KOPT-K1 (cell line): ENCODE results near the gene C10orf105.

Source experiments
- H3K27ac ChIP-seq: fragments of 200-600 bp; sonication (generic); 2 replicates; pipeline ENCODE4 v1.5.1; 2016; ENCODE audit warnings: antibody characterized with exemption, mild to moderate bottlenecking, low read depth, low read length; ENCODE audit not compliant: poor library complexity, severe bottlenecking
- H3K36me3 ChIP-seq: fragments of 200-600 bp; sonication (generic); 2 replicates; pipeline ENCODE4 v1.5.1; 2017; ENCODE audit warnings: antibody characterized with exemption, mild to moderate bottlenecking, low read length, moderate library complexity; ENCODE audit not compliant: insufficient read depth
- H3K9me3 ChIP-seq: fragments of 200-600 bp; sonication (generic); 2 replicates; pipeline ENCODE4 v1.5.1; 2017; ENCODE audit warnings: antibody characterized with exemption, low read length, mild to moderate bottlenecking; ENCODE audit not compliant: insufficient read depth, poor library complexity, severe bottlenecking

Gene C10orf105

DNA sequence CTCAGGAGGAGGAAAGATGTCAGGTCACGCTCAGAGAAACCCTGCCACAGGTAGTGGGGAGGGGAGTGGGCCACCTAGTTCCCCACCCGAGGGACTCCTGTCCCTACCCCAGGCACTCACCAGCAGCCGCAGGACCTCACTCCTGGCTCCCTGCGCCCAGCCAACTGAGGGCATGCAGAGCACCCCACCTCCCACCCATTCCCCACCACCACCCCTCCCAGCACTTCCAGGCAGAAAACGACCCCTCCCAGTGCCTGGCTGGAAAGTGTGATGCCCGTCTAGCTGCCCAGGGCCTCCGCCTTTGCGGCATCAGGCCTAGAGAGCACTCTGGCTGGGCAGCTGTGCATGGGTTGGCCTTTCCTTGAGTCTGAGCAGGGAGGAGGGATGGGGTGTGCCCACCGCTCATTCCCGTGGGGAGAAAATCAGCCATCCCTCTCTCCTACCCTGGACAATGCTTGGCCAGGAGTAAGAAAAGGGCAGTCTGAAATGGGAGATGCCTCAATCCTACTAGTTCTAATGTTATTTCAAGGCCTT, 1.3 kb downstream of the C10orf105 start:
- Histone ChIP-seq H3K36me3 (peaks cover 26% of the 10 kb centered on the region; the same call in 1 of the 2 replicates), H3K9me3 (no peaks in the 10 kb centered on the region), H3K27ac (no peak overlapping the region)

DNA sequence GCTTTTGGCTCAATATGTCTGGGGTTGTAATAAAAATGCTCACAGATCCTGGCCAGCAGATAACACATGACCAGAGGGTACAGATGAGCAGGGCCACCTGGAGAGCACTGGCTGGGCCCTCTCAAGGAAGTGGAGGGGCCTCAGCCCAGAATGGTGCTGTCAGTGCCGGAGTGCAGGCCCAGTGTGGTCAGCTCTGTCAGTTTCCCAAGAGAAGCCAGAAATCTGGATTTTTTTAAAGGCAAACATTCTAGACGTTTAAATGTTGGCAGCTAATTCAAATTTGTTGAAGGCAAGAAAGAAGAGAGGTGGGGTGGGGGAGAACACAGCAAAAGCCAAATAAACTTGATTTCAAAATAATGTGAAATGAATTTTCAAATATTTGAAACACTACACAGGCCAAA, 2.0 kb downstream of the C10orf105 start:
- peaks cover 26% of the 10 kb centered on the region; the same call in 1 of the 2 replicates for H3K36me3 ChIP-seq
- no peaks in the 10 kb centered on the region for H3K9me3 ChIP-seq
- H3K27ac ChIP-seq: peak overlapping the region; percentile 13

DNA sequence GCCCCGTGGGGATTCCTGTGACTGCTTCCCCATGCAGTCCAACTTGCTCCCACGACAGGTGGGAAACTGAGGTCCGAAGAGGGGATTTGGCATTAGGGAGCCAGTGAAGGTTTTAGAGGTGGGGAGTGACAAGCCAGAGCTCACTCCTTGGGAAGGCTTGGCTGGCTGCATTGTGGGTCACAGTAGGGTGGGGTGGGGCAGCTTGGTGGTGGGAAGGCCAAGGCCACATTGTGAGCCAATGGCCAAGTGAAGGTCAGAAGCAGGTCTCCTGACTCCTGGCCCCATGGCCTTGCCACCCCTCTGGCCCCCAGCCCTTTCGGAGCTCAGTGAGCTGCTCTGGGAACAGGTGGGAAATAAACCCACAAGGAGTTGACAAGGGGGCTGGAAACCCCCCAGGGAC, 2.5 kb downstream of the C10orf105 start:
- Histone ChIP-seq H3K9me3 (no peaks in the 10 kb centered on the region), H3K27ac (peak overlapping the region; percentile 13), H3K36me3 (peaks cover 26% of the 10 kb centered on the region; the same call in 1 of the 2 replicates)

DNA sequence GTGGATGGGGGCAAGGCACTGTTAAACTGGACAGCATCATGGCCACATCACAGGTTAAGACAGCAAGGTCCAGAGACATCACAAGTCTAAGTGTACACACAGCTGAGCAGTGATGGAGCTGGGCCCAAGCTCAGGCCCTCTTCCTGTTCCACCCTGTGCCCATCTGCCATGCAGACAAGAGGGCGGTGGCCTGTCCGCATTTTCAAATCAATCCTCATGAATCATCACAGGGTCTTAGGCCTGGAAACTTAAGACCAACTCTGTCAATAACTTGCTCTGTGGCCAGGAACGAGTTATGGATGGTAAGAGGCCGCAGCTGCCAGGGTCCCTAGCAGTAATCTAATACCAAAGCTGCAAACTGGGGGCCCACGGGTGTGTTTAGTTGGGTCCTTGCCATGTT, 3.2 kb downstream of the C10orf105 start:
- Histone ChIP-seq H3K27ac (no peak overlapping the region), H3K36me3 (peaks cover 26% of the 10 kb centered on the region; the same call in 1 of the 2 replicates), H3K9me3 (no peaks in the 10 kb centered on the region)

DNA sequence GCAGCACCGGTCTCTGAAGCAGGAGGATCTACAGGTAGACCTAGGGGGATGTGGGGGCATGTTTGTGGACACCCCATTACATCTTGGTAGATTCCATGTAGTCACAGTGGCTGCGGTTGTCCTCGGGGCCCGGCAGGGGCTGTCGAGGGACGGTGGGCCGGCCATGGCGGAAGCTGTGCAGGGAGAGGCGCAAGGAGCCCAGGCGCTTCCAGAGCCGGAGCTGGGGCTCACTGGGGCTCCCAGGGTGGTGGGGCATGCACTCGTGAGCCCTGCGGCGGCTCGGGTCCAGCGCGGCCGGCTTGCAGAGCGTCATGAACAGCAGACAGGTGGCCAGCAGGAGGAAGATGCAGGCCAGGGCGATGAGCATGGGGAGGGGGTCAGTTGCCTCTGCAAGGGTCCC, 3.7 kb downstream of the C10orf105 start:
- Histone ChIP-seq H3K27ac (peak overlapping the region; percentile 99), H3K36me3 (peaks cover 26% of the 10 kb centered on the region; the same call in 1 of the 2 replicates), H3K9me3 (no peaks in the 10 kb centered on the region)

DNA sequence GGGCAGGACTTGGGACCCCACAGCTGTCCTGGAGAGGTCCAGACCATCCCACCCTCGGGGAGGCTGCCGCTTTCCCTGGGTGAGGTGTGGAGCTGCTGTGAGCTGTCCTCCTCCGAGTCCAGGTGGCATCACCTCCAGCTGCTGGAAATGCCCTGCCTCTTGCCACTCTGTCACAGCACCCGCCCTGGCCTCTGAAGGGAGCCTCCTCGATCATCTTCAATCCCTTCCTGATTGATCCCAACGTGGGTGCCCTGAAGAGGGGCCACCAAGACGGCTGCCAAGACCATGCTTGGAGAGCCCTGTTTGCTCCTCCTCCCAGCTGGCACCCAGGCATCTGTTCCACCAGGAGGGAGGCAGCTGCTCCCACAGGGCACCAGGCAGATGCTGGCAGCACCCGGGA, 4.6 kb downstream of the C10orf105 start:
- Histone ChIP-seq H3K36me3 (peaks cover 26% of the 10 kb centered on the region; the same call in 1 of the 2 replicates), H3K27ac (peak overlapping the region; percentile 99)

DNA sequence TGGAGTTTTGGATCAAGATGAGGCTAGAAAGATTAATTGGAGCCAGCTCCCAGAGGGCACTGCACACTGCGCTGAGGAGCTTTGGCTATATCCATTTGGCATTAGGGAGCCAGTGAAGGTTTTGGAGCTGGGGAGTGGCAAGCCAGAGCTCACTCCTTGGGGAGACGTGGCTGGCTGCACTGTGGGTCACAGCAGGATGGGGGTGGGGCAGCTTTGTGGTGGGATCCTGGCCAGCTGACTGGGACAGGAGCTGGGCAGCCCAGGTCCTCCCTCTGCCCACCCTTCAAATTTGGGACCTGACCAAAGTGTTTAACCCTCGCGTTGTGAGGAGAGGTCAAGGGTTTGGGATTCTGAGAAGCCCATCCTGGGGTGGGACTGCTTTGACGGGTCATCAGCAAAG, 5.0 kb downstream of the C10orf105 start:
- Histone ChIP-seq H3K36me3 (peaks cover 26% of the 10 kb centered on the region; the same call in 1 of the 2 replicates), H3K9me3 (no peaks in the 10 kb centered on the region), H3K27ac (peak overlapping the region; percentile 99)

More for the DNA sequence above, 4.6 kb downstream of the C10orf105 start:
- H3K9me3 ChIP-seq: no peaks in the 10 kb centered on the region

DNA sequence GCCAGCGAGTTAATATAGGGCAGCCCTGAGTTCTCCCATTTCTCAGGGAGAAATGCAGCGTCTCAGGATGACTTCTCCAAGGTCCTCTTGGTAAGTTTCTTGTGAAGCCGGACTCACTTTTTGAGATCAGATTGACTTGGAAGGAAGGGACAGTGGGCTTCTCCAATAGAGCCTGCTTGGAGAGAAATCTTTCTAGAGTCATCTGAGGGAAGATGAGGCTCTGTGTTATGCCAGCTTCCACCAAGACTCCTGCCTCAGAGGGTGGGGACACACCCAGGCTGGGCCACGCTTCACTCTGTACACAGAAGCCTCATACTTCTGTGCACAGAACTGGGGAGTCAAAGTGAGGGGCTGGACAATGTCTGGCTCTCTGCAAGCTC, 5.6 kb downstream of the C10orf105 start:
- H3K27ac ChIP-seq: peak overlapping the region; percentile 99
- H3K36me3 ChIP-seq: peaks cover 26% of the 10 kb centered on the region; the same call in 1 of the 2 replicates
- no peaks in the 10 kb centered on the region for H3K9me3 ChIP-seq

DNA sequence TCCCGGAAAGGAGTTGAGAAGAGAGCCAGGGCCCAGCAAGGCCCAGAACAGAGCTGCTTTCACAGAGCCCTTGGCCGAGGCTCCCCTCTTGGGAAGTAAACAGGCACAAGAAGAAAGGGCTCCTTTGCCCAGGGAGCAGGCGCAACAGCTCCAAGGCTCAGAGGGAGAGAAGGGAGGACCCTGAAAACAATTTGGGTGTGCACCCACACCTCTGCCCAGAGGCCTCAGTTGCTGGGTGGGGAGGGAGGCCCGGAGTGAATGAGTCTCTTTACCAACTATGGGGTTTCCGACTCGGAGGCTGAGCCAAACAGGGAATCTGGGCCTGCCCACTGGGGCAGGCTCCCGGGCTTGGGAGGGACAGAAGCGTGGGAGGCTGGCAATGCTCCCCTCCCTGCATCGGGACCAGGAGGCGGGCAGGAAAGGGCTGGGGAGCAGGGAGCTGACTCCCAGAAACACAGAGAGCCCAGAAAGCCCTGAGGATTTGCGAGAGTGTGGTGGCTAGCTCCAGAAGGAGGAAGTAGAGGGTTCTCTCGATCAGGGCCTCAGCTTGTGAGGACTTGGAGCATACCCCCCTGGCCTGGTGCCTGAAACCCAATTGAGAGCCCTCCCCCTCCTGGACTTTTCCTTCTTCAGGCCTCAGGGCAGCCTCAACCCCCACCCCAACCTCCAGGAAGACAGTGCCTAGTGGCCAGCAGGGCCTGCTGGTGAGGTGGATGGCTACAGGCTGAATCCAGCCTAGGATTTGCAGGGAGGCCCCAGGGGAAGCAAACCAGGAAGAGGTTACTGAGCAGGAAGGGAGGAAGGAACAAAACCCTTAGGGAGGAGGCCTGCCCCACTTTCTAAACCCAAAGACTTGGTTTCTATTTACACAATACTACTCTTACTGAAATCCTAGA, 6.2 kb downstream of the C10orf105 start:
- H3K27ac ChIP-seq: peak overlapping the region; percentile 99
- H3K9me3 ChIP-seq: no peaks in the 10 kb centered on the region
- H3K36me3 ChIP-seq: peaks cover 26% of the 10 kb centered on the region; the same call in 1 of the 2 replicates

DNA sequence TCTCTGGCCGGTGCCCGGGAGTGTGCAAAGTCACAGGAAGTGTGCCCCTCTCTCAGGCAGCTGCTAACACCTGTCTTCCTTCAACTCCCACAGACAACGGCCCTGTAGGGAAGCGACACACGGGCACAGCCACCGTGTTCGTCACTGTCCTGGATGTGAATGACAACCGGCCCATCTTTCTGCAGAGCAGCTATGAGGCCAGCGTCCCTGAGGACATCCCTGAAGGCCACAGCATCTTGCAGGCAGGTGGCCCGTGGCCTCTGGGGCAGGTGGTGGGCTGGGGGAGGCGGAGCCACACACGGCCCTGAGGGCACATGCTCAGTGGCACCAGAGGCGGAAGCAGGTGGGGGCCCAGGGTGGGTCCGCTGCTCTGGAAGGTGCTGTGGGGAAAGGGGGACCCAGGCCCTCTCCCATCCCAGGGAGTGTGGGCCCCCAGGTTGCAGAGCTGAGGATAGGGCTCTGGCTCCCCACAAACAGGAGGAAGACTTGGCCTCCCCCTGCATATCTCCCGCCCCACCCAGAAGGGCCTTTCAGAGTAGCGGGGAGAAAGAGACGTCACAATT, 6.9 kb downstream of the C10orf105 start:
- peak overlapping the region; percentile 99 for H3K27ac ChIP-seq
- H3K9me3 ChIP-seq: no peaks in the 10 kb centered on the region
- H3K36me3 ChIP-seq: peaks cover 24% of the 10 kb centered on the region; the same call in 1 of the 2 replicates

DNA sequence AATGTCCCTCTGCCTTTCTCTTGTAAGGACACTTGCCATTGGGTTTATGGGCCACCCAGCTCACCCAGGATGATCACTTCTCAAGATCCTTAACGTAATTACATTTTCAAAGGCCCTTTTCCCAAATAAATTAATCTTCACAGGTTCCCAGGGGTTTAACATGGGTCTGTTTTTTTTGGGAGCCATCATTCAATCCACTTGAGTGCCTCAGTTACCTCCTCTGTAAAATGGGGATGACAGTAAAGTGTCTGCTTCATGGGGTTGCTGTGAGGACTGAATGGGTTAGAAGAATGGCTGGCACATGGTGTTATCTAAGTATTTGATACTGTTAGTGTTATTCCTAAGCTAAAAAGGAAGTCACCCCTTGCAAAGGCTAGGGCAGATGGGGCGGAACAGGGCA, 7.4 kb downstream of the C10orf105 start:
- H3K36me3 ChIP-seq: peaks cover 20% of the 10 kb centered on the region; the same call in 1 of the 2 replicates
- H3K9me3 ChIP-seq: no peaks in the 10 kb centered on the region
- H3K27ac ChIP-seq: peak overlapping the region; percentile 99

DNA sequence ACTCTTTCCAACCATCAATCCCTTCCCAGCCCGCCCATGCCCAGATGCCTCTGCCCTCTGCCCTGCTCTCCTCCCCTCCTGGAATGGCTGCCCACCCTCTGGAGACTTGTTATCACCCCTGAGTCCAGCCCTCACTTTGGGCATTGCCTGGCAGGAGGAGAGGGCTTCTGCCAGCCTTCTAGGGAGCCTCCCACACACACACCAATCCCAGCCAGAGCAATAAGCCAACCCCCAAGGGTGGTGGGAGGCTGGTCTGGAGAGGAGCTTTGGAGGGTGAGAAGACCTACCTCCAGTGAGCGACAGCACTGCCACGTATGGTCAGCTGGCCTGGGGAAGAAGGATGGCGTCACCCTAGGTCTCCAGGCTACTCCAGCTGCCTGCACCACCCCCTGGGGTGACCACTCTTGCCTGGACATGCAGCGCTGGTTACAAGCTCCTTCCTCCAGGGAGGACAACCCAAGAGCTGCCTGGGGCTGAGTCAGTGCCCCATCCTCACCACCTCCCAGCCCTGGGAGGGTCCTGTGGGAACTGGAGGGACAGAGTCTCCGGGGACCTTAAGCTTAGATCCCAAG, 8.4 kb downstream of the C10orf105 start:
- peaks cover 13% of the 10 kb centered on the region; the same call in 1 of the 2 replicates for H3K36me3 ChIP-seq
- no peaks in the 10 kb centered on the region for H3K9me3 ChIP-seq
- H3K27ac ChIP-seq: peak overlapping the region; percentile 99

DNA sequence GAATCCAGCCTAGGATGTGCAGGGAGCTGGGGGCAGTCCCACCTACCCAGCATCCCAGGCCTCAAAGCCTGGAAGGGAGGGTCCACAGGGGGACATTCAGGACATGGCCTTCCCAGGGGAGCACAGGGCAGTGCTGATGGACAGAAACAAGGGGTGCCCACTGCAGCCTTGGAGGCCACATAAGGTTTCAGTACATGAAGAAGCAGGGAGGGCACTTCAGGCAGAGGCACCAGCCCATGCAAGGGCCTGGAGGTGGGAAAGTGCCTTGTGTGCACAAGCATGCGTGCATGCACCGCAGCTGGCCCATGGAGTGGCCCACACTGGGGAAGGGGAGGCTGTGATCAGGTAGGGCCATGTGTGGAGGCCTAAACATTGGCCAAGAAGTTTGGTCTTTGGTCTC, 9.1 kb downstream of the C10orf105 start:
- H3K9me3 ChIP-seq: no peaks in the 10 kb centered on the region
- peaks cover 7% of the 10 kb centered on the region; the same call in 1 of the 2 replicates for H3K36me3 ChIP-seq
- no peak overlapping the region for H3K27ac ChIP-seq

DNA sequence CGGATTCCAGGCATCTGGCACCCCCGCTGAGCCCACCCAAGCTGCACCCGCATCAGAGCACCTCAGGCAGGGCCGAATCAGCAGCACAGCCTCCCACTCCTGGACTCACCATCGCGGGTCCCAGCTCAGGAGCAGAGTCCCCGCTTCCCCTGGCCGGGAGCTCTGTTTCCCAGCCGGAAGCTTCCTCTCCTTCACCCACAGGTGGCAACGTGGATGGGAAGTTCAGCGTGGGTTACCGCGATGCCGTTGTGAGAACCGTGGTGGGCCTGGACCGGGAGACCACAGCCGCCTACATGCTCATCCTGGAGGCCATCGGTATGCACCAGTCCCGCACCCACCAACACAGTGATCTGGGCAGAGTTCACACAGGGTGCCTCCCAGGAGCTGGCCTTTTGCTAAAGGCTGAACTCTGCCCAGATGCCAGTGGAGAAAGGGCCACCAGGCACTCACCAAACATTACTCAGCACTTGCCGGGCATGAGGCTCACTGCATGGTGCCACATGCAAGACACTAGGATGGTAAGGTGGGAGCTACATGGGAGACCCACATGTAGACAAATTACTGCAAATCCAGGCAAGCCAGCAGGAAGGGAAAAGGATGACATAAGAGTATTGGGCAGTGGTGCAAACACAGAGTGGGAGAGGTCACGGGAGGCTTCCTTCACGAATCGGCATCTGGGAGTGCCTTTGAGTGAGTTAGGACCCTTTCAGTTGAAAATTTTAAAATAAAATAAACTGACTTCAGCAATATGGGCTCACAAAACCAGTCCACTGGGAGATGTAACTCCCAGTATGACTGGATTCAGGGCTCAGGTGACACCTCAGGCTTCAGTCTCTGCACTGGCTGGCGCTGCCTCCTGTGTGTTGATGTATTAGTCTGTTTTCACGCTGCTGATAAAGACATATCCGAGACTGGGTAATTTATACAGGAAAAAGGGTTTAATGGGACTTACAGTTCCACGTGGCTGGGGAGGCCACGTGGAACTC, 10.4 kb downstream of the C10orf105 start:
- Histone ChIP-seq H3K9me3 (no peaks in the 10 kb centered on the region), H3K36me3 (no peaks in the 10 kb centered on the region), H3K27ac (peak overlapping the region; percentile 9)
